Tibial nerve (tissue), 4 donors: ENCODE data around the gene CHKB. TPM values are rescaled to one million over a fixed set of nuclear protein-coding genes. Genes with fewer than 3 reads are reported as not detected.

ENCODE experiments used
- DNase-seq, 2 donors: peaks; one replicate each; pipeline ENCODE4 v3.0.0-alpha.2; 2019; ENCODE audit warnings: low spot score in 2 of 2
- H3K27ac ChIP-seq, 4 donors: fragments of 200-600 bp; sonication (generic) in 3 of 4; one replicate each; pipeline ENCODE4 v1.5.1; 2017 to 2019; ENCODE audit warnings: mild to moderate bottlenecking in 1 of 4
- H3K27me3 ChIP-seq, 2 donors: fragments of 200-600 bp; sonication (generic) in 1 of 2; one replicate each; pipeline versions ENCODE4 v1.5.1 to v1.6.0; 2017 to 2019
- H3K36me3 ChIP-seq, 3 donors: fragments of 200-600 bp; sonication (generic); one replicate each; pipeline ENCODE4 v1.5.1; 2018 to 2019
- H3K4me1 ChIP-seq, 4 donors: fragments of 200-600 bp; sonication (generic) in 3 of 4; one replicate each; pipeline ENCODE4 v1.5.1; 2017 to 2019
- H3K4me3 ChIP-seq, 4 donors: fragments of 200-600 bp; sonication (generic) in 3 of 4; one replicate each; pipeline ENCODE4 v1.5.1; 2017 to 2019; ENCODE audit warnings: mild to moderate bottlenecking in 1 of 4, moderate library complexity in 1 of 4
- H3K9me3 ChIP-seq, 4 donors: fragments of 200-600 bp; sonication (generic) in 3 of 4; one replicate each; pipeline ENCODE4 v1.5.1; 2017 to 2019
- EP300 ChIP-seq, 2 donors: sonication (generic); formaldehyde crosslinking; IDR thresholded peaks; one replicate each; pipeline ENCODE4 v1.6.1; 2017; ENCODE audit warnings: antibody characterized with exemption in 2 of 2, mild to moderate bottlenecking in 1 of 2
- POLR2A ChIP-seq, 2 donors: fragments of 450-650 bp; IDR thresholded peaks; one replicate each; pipeline ENCODE4 v1.6.1; 2017; ENCODE audit warnings: antibody characterized with exemption in 2 of 2, mild to moderate bottlenecking in 2 of 2, moderate library complexity in 2 of 2
- WGBS, 2 donors: methylation state at CpG; one replicate each; pipeline ENCODE4 v1.1.5; 2018; 5-methylcytosine and 5-hydroxymethylcytosine counted together
- total RNA-seq, 4 donors: library from RNA; depleted of rRNA; stranded (reverse); fragments of >200 nt; gene quantifications; one replicate each; pipeline ENCODE4 v1.1.0, GENCODE V29; 2016
- TF ChIP-seq, protein P1 (sequence below), 5 experiments: fragments of 200-600 bp in 3 of 5; fragments of 450-650 bp in 2 of 5; sonication (generic) in 3 of 5; IDR thresholded peaks; one replicate each; pipeline ENCODE4 v1.5.1; 2016 to 2019; ENCODE audit warnings: antibody characterized with exemption in 5 of 5, mild to moderate bottlenecking in 3 of 5, moderate library complexity in 2 of 5

CHKB gene
- total RNA-seq, 4 donors from 2014 or later, result 55.9 to 95.4 (median 74.4) TPM

DNA sequence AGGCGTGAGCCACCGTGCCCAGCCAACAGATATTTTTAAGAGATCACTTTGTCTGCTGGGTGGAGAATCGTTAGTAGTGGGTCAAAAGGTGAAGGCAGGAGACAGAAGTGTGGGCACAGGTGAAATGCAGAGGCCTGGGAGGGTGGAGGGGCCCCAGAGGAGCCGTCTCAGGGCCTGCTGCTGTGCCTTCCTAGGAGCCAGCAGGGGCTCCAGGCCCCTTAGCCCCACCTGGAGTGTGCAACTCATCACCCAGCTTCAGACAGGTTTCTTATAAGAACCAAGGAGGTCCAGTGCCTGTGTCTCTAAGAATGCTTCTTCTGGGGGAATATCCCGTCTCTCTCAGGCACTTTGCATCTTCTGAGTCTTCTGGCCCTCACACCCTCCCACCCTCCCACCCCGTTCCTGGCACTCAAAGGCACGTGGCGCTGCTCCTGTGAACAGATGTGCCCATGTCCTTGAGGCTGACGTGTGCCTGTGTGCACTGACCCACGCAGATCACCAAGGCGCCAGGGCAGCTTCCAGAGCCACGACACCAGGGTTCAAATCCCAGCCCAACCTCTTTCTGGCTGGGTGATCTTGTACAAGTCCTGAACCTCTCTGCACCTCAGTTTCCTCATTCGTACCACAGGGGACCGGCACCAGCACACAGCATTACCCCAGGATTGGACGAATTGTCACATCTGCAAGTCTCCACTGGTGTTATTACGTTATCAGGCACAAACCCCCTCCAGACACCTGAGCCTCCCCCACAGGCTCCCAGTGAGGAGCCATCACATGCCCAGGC, 41.9 kb upstream of the CHKB start:
- Histone ChIP-seq H3K4me3 (no peak overlapping the region), H3K4me1 (peaks cover 0 to 49% (median 34%) of the 10 kb centered on the region in 4 donors), H3K36me3 (peaks cover 0 to 23% (median 0%) of the 10 kb centered on the region in 3 donors), H3K27ac (no peak overlapping the region), H3K27me3 (no peaks in the 10 kb centered on the region), H3K9me3 (no peaks in the 10 kb centered on the region)
- DNase-seq, result peak in 1 of 2 donors; percentile 7
- 70 to 77% methylated on average over 15 to 16 of the region's 16 CpGs for WGBS, 2 donors
- TF ChIP-seq, protein P1, sequence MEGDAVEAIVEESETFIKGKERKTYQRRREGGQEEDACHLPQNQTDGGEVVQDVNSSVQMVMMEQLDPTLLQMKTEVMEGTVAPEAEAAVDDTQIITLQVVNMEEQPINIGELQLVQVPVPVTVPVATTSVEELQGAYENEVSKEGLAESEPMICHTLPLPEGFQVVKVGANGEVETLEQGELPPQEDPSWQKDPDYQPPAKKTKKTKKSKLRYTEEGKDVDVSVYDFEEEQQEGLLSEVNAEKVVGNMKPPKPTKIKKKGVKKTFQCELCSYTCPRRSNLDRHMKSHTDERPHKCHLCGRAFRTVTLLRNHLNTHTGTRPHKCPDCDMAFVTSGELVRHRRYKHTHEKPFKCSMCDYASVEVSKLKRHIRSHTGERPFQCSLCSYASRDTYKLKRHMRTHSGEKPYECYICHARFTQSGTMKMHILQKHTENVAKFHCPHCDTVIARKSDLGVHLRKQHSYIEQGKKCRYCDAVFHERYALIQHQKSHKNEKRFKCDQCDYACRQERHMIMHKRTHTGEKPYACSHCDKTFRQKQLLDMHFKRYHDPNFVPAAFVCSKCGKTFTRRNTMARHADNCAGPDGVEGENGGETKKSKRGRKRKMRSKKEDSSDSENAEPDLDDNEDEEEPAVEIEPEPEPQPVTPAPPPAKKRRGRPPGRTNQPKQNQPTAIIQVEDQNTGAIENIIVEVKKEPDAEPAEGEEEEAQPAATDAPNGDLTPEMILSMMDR (IDR thresholded peaks at IDR 0.05), result no peak
- TF ChIP-seq POLR2A (IDR thresholded peaks at IDR 0.05) (no peak), EP300 (IDR thresholded peaks at IDR 0.05) (no peak)

DNA sequence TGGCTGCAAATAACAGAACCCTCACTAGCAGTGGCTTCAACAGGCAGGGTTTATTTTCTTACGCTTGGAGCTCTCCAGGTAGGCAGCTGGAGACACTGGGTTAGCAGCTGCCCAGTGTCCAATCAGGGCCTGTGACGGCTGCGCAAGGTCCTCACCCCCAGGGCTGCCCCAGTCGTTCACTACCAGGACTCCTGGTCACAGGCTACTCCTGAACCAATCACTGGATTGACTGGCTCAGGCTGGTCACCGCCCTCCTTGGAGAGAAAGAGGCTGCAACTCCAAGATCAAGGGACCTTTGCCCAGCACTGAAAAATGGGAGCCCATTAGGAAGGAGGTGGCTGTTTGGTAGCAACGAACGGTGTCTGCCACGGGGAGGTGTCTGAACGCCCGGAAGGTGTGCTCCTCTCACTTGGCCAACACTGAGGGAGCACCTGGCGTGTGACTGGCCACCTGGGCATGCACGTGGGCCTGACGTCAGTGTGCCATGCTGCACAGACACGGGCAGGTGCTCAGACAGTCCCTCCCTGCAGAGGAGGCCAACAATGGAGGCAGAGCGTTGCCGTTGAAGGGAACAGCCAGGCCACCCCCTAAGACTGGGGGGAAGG, 40.2 kb upstream of the CHKB start:
- Histone ChIP-seq H3K4me1 (peaks cover 0 to 41% (median 27%) of the 10 kb centered on the region in 4 donors), H3K27me3 (no peaks in the 10 kb centered on the region), H3K4me3 (no peak overlapping the region), H3K27ac (peak overlapping the region in 1 of 4 donors; percentile 72), H3K9me3 (no peaks in the 10 kb centered on the region), H3K36me3 (peaks cover 0 to 23% (median 0%) of the 10 kb centered on the region in 3 donors)
- DNase-seq, result no peak
- WGBS, 2 donors, result 65 to 76% methylated on average over 13 to 16 of the region's 16 CpGs
- TF ChIP-seq EP300 (IDR thresholded peaks at IDR 0.05) (no peak), POLR2A (IDR thresholded peaks at IDR 0.05) (no peak)
- TF ChIP-seq, protein P1 (IDR thresholded peaks at IDR 0.05), result no peak

DNA sequence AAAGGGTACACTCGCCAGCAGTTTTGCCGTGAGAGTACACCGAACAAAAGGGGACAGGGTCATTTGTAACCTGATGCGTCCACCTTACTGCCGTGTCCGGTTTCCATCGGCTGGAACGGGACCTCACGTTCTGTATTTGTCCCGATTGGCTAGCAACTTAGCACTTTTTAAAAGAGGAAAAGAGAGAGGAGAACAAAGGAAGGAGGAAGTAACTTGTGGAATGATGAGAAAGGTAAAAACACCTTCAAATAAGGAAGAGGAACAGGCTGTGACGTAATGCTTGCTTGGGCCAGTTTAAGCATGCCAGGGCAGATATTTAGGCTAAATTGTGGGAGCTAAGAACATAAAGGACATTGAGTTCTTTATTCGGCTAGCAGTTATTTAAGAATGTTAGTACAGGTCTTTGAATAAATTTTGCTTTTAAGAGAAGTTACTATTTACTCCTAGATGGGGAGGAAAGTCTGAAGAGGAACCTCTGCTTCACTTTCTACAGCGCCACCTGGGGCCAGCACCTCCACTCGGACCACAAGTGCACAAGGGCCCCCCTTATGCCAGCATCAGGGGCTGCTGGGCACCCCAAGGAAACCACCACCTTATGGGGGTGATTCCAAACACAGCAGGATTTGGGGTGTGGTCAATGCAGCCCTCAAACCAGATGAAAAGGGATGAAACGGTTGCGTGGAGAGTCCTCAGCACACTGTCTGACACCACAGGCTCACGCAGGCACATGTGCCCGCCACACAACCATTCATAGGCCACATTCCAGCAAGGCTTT, 39.5 kb upstream of the CHKB start:
- TF ChIP-seq POLR2A (IDR thresholded peaks at IDR 0.05), result no peak
- TF ChIP-seq, protein P1 (IDR thresholded peaks at IDR 0.05), result peak in 1 of 5 experiments; percentile 6
- Histone ChIP-seq H3K27me3 (no peaks in the 10 kb centered on the region), H3K4me1 (peaks cover 0 to 35% (median 24%) of the 10 kb centered on the region in 4 donors), H3K9me3 (no peaks in the 10 kb centered on the region), H3K4me3 (peak overlapping the region in 1 of 4 donors; percentile 23), H3K36me3 (peaks cover 0 to 23% (median 0%) of the 10 kb centered on the region in 3 donors), H3K27ac (peak overlapping the region in 1 of 4 donors; percentile 72)
- no peak for DNase-seq
- 22% methylated on average over 16 to 18 of the region's 18 CpGs for WGBS, 2 donors

DNA sequence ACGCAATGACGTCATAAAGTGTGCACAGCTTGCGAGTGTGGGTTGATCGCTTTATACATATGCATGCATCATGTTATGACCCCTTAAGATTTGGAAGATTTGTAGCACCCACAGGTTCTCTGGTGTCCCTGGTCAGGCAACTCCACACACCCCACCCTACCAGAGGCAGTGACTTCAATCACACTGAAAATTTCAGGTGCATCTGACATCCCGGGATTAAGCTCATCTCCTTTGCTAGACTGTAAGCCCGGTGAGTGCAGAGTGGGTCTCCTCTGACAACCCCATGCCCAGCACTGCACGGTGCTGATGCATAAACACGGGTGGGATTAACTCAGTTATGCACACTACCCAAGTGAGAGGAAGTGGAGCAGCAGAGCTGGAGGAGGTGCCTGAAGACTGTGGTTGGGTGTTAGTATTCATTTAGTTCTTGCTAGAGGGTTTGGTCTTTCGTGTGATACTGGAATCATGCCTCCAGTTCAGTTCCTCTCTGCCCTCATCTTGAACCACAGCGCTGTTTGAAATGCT, 38.8 kb upstream of the CHKB start:
- Histone ChIP-seq H3K27ac (peak overlapping the region in 1 of 4 donors; percentile 72), H3K36me3 (peaks cover 0 to 23% (median 0%) of the 10 kb centered on the region in 3 donors), H3K4me3 (peak overlapping the region in 2 of 4 donors; percentile 23 to 37), H3K4me1 (peaks cover 0 to 28% (median 18%) of the 10 kb centered on the region in 4 donors), H3K27me3 (no peaks in the 10 kb centered on the region), H3K9me3 (no peaks in the 10 kb centered on the region)
- WGBS, 2 donors, result 23 to 24% methylated on average over 10 of the region's 10 CpGs
- no peak for DNase-seq
- TF ChIP-seq EP300 (IDR thresholded peaks at IDR 0.05), result no peak
- no peak for TF ChIP-seq POLR2A (IDR thresholded peaks at IDR 0.05)
- TF ChIP-seq, protein P1 (IDR thresholded peaks at IDR 0.05), result no peak
